Measurements from ENCODE around the gene WWC1.
"Not testable (repeated sequence)": the region's sequence is repeated elsewhere in the genome, so short reads cannot be mapped to it uniquely, and the experiment has no call there.

WWC1 gene

DNA sequence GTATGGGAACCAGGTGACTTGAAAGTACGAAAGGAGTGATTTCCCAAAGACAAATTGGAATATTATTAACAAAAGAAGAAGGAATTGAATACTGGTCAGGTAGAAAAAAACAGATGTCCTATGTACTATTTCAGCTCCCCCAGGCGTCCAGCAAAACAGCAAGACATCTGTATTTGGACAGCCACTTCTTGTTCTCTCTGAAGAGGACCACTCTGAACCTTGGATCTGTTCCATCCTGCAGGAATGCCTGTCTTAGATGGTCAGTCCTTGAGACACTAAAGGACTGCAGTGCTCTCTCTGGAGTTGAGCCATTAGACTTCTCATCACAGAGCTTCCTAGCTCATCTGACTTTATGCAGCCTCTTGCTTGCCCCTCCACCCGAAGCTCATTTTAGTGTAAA lies 120.4 kb downstream of the WWC1 start:
- DNase-seq (ENCODE audit: low read depth) = no peak

DNA sequence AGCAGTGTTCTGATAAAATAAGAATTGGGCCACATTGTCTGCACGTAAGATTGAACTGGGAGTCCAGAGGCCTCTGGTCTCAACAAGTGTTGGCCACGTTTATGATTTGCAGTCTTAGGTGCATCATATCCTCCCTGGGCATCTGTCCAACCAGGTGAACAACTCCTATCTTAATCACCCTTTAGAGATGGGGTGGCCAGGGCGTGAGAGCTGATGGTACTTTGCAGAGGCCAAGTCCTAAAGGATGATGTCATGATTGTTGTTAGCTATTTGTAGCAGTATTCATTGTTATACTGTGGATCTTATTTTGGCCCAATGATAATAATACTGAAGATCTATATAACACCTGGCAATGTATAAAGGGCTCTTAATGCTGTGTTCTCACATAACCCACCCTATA lies 121.6 kb downstream of the WWC1 start:
- no peak for DNase-seq (ENCODE audit: low read depth)

DNA sequence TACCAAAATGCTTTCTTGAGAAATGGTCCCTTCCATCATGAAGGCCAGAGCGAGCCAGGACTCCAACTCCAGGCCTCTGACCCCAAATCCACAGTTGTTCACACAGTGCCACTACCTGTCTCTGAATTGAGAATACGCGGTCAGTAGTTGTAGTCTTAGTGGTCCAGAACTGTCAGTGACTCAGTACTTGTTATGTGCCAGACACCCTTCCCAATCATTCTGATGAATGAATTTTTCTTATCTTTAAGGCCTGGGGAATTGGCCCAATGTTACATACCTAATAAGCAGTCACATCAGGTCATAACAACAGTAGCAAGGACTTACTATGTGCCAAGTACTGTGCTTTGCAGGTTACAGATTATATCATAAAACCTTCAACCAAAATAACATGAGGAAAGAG lies 122.2 kb downstream of the WWC1 start:
- no peak for DNase-seq (ENCODE audit: low read depth)

DNA sequence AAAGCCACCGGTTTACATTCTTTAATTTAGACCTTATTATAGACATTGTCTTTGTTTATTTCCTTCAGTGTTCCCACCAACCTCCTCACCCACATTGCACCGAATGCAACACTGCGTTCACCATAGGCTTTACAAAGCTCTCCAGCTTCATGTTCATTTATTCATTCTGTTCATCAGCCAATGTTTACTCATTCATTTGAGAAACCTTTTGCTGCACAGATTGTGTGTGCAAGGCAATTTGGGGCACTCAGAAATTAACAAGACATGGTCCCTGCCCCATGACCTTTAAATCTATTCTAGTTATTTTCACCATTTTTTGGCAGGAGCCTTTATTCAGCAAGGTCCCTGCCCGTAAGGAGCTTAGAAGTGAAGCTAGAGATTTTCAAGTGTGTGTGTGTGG lies 124.0 kb downstream of the WWC1 start:
- no peak for DNase-seq (ENCODE audit: low read depth)

DNA sequence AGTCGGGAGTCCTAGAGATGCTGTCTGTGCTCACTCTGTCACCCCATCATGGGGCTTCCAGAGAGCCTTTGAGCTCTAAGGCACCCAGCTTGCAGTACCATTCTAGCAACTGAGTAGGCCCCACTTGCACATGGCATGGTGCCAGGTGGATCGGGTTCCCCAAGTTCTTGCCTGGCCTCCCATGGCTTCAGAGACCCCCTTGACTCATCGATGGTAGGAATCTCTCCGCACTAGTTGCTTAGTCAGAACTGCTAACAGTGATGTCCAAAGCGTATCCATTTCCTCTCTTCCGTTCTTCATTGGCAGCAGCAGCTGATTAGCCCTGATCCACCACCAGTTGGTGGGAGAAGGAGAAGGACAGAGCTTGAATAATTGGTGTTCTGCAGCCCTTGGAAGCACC lies 124.5 kb downstream of the WWC1 start:
- DNase-seq (ENCODE audit: low read depth) = no peak

DNA sequence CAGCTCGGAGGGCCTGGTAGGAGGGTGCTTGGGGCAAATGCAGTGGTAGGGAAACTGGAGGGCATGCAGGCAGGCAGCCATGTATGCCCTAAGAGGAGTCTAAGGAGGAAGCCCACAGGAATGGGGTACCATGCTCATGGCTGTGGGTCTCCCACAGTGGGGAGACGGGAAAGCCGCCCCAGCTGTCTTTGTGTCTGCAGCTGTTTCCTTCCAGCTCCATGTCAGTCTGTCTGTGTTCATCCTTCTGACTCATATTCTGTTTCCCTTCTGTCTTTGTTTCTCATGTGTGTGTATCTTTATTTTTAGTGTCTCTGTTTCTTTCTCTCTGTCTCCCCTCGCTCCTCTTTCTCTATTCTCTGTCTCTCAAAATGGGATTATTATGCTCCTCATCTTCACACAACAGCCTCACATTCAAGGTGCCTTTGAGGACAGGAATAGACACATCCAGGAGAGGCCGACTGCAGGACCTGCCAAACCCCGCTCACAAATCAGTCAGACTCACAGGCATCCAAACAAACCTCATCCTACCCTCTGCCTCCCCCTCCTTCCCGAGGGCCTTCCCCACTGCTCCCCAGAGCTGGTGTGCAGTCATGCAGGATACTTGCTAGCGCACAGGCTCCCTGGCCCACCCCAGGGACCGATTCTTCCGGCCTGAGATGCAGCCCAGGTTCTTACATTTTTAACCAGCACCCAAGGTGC lies 126.4 kb downstream of the WWC1 start:
- no peak for DNase-seq (ENCODE audit: low read depth)

DNA sequence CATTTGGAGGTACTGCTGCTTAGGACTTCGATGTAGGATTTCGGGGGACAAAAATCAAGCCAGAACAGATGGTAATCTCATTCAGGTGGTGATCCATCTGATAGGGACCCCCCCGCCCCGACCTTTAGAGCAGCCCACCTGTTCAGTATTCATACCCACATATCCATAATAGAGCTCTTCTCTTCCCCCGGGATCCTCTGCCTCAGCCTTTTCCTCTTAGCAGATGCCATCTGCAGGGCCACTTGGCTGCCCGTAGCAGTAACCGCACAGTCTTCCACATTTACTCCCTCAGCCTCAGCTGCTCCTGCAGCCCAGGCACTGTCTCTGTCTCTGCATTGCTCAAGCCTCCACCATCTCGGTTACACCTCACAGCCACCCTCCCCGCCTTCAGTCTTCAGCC lies 129.0 kb downstream of the WWC1 start:
- no peak for DNase-seq (ENCODE audit: low read depth)

DNA sequence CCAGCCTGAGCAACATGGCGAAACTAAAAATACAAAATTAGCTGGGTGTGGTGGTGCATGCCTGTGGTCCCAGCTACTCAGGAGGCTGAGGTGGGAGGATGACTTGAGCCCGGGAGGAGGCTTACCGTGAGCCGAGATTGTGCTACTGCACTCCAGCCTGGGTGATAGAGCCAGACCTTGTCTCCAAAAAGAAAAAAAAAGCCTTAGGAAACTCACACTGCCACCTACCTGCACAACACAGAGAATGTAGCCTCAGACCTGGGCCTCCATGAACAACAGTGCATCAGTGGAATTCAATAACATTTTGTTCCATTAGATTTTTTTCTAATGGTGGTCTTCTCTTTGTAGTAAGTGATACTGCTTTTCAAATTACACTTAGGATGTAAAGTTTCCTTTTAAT lies 131.0 kb downstream of the WWC1 start:
- DNase-seq (ENCODE audit: low read depth) = no peak

DNA sequence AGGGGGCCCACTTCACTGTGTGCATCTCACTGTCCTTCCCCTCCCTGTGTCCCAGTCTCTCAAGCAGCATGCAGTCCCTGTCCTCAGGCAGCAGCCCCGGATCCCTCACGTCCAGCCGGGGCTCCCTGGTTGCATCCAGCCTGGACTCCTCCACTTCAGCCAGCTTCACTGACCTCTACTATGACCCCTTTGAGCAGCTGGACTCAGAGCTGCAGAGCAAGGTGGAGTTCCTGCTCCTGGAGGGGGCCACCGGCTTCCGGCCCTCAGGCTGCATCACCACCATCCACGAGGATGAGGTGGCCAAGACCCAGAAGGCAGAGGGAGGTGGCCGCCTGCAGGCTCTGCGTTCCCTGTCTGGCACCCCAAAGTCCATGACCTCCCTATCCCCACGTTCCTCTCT lies 132.0 kb downstream of the WWC1 start:
- DNase-seq (ENCODE audit: low read depth) = no peak

DNA sequence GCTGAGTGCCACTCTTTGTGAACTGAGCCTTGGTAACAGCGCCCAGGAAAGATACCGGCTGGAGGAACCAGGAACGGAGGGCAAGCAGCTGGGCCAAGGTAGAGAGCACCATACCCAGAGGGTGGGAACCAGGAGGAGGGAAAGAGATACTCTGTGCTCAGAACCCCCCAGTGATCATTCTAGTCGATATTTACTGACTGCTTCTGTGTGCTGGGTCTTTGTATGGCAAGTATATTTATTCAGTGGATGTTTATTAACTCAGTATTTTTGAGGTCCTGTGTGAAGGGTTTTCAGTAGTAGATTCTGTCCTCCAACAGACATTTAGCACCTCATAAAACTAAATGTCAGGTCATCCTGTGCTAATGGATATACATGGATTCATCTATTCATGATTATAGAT lies 132.5 kb downstream of the WWC1 start:
- no peak for DNase-seq (ENCODE audit: low read depth)

DNA sequence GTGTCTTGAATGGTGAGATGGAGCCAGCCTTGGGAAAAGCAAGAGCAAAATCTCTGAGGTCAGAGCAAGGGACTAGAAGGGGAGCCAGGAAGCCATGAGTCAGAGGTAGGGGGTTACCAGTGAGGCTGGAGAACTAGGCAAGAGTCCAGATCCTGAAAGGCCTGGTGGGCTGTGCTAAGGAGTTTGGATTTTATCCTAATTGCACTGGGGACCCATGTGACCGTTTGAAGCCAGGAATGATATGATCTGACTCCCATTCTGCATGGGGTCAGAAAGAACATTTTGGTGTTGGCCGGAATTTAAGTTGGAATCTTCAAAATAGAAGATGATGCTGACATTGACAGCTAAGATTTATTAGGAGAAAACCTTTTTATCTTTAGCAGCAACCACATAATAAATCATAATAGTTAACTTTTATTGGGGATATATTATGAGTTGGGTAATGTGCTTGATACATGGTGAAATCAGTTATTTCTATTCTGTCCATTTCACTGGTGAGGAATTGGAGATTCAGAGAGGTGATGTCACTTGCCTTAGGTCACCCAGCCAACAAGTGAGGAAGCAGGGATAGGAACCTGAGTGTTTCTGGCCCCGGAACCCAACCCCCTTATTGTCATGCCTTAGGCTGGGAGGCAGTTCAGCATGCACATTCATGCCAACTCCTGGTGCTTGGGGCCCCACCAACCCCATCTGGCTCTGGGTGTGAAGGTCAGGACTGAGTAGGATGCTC lies 133.3 kb downstream of the WWC1 start:
- no peak for DNase-seq (ENCODE audit: low read depth)

DNA sequence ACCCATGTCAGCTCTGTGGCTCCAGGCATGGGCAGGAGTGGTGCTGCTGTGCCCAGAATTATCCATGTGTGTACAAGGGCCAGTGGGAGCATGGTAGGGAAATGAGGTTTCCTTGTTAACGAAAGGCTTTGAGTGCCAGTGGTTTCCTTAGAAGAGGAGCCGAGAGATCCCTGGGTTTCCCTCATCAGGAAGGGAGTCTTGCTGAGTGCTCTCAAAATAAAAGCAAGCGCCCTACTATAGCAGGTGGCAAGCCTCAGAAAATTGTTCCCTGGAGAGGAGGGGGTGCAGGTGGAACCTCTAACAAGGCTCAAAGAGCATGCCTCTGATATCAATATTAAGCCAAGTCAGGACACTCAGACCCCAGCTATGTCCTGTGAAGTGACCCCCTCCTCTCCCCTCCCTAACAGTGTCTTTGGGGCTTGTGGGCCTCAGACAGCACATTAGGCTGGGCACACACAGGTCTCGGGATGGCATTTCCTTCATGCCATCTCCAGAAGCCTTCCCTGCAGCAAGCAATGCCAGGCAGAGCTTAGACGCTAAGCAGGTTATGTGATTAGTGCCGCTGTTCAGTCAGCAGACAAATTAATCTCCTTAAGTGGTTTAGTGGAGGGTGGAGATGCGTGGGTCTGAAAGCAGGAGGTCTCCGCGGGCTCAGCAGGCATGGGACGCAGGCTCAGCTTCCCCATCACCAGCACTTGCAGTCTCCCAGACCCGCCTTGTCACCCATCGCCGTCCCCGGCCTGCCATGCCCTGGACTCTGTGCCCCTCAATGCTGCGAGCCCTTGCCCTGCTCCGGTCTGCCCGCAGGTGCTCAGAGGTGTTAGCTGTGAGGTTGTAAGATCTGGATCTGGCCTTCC lies 134.8 kb downstream of the WWC1 start:
- DNase-seq (ENCODE audit: low read depth) = no peak

DNA sequence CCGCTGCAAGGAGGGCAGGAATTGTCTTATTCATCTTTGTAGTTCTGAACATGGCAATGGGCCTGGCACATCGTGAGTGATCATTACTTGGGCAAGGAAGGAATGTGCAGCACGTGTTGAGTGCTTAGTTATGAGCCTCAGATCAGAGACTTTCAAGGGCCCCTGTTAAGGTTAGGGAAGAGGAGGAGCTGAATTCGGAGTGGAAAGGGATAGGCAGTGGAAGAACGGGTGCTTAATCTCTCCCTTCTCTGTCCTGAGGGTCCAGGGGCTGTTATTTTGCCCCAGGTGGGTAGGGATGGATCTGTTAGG lies 135.4 kb downstream of the WWC1 start:
- DNase-seq (ENCODE audit: low read depth) = no peak

DNA sequence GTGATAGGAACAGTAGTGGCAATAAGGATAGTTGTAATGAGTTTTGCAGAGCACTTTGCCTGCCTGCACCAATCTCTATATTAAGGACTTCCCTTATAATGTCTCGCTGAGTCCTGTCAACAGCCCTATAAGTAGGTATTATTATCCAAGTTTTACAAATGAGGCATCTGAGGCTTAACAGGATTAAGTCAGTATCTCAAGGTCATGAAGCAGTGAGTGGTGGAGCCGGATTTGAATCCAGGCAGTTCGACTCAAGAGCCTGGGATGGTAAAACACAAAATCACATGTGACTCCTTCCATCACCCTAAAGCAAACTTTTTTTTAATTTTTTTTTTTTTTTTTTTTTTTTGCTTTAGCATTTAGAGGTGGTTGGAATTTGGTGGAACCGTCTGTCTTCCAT lies 135.8 kb downstream of the WWC1 start:
- no peak for DNase-seq (ENCODE audit: low read depth)

DNA sequence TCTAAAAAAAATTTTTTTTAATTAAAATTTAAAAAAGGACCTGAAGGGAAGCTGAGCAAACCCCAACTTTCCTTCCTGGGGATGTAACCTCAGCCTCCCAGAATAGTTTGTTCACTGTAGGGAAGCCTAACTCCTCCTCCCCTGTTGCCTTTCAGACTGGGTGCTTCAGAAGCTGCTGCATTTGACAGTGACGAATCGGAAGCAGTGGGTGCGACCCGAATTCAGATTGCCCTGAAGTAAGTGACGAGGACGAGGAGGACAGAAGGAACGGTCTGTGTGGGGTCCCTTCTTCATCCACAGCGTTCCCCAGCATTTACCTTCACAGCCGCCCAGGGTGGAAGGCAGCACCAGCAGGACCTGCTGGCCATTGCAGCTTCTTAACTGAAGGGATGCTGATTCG lies 137.1 kb downstream of the WWC1 start:
- no peak for DNase-seq (ENCODE audit: low read depth)

DNA sequence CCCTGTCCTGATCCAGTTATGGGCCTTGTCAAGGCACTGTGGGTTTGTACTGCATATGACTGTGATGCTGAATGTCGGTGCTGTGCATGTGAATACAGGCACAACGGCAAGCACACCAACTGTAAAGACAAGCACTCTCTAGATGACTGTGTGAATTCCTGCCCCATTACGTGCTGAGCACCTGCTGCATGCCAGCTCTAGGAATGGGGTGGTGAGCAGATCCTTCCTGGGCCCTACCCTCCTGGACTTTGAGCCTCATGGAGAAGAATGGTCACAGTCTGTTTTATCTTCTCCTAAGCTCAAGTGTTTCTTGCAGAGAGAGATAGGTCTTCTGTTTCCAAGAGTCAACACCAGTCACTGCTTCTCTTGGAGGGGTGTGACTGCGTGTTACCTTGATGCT lies 138.9 kb downstream of the WWC1 start:
- no peak for DNase-seq (ENCODE audit: low read depth)

DNA sequence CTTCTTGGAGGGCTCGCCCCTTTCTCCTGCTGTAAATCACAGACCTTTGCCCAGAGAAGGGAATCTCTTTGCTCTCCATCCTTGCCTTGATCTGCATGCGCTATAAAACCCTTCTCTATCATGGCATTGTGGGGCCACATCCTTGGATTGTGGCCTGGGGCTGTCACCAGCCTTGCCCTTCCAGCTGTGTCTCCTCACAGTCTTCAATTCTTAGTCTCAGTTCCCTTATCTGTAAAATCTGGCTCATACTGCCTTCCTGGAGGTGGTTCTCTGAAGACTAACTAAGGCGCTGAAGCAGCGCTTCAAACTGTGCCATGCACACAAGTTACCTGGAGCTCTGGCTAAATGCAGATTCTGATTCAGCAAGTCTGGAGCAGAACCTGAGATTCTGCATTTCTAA lies 141.5 kb downstream of the WWC1 start:
- DNase-seq (ENCODE audit: low read depth) = no peak

DNA sequence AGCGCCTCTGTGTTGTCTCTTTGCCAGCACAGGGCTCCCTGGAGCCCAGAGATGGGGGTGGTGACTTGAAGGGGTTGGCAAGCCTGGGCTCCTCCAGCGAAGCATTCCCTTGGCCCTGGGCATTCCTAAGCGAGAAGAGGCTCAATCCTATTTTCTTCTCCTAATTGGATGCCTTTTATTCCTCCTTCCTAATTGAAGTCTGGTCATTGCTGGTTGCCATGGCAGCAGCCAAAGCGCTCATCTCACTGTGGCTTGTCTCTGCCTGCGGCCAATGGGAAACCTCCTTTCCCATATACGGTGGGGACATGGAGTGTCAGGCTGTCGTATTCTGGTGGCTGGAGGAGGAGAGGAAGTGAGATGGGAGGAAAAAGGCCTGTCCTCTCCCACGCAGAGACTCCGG lies 142.6 kb downstream of the WWC1 start:
- DNase-seq (ENCODE audit: low read depth) = no peak

DNA sequence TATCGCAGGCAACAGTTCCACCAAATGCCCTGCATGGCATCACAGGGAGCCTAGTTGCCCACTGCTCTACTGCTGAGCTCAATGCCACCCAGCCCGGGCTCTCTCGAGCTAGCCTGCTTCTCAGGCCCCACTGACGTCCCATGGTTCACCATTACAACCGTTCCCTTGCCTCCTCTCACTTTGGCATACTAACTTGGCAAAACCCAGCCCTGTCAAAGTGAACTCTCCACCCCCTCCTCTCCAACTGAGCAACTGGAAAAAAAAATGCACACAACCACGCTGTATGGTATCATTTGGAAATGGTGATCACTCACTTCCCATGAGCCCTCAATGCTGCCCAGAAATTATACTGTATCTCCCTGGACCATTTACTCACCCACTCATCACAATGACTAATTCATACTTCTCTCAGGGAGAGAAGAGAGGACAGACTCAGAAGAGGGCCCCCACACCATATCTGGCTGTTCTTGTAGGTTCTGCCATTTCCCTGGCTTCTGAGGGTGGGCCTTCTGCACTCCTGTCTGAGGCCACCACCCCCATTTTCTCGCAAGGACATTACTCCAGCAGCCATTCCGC lies 143.4 kb downstream of the WWC1 start:
- no peak for DNase-seq (ENCODE audit: low read depth)

DNA sequence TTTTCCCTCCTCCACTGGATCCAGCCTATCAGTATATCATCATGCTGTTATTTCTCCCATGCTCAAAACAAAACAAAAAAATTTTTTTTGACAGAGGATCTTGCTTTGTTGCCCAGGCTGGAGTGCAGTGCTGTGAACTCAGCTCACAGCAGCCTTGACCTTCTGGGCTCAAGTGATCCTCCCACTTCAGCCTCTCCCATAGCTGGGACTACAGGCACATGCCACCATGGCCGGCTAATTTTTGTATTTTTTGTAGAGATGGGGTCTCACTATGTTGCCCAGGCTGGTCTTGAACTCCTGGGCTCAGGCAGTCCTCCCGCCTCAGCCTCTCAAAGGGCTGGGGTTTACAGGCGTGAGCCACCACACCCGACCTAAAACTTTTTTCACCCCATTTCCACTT lies 143.9 kb downstream of the WWC1 start:
- not testable (repeated sequence) for DNase-seq (ENCODE audit: low read depth)

DNA sequence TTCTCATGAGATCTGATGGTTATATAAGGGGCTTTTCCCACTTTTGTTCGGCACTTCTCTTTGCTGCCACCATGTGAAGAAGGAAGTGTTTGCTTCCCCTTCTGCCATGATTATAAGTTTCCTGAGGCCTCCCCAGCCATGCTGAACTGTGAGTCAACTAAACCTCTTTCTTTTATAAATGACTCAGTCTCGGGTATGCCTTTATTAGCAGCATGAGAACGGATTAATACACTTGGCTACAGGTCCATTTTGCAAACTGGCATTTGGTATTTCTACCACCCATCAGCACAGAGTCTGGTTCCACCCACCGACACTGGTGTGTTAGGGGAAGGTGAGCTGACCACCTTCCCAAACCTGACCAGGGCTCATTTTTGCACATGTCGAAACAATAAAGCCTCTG lies 146.9 kb downstream of the WWC1 start:
- DNase-seq (ENCODE audit: low read depth) = no peak

DNA sequence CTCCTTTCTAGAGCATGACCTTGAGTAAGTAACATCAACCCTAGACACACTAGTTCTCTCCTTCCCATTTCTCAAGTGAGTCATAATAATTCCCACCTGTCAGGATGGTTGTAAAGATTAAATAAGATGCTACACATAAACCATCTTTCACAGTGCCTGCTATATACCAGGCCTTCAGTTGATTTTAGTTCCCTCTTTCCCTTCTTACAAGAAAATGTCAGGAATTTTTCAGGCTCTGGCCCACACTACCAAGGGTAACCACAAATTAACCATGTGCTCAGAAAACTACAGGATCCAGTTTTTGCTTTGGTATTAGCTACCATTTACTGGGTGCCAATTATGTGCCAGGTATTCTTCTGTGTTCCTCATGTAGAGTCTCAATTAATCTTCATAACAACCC lies 152.1 kb downstream of the WWC1 start:
- no peak for DNase-seq (ENCODE audit: low read depth)

Measured in stimulated activated CD8-positive, alpha-beta memory T cell treated with anti-CD3 and anti-CD28 coated beads, Interleukin-15, amount 100 ng/mL, for 24 hours (primary cell).